ENCODE measurements around the gene NRXN2.

- TF ChIP-seq CTCF (IDR thresholded peaks at IDR 0.05): no peak
- TF ChIP-seq EZH2 (IDR thresholded peaks at IDR 0.05): no peak
- TF ChIP-seq EZH2phosphoT487 (IDR thresholded peaks at IDR 0.05): no peak
Measured at GRCh38 chr11:64697663-64698375, 25.2 kb downstream of the NRXN2 start.
